ENCODE results near the gene ZNF785. TPM values are rescaled to one million over a fixed set of nuclear protein-coding genes. Genes with fewer than 3 reads are reported as not detected.

ZNF785 gene
- total and polyA plus RNA-seq, 2 of the 13 experiments (the other 11 are each of a cell fraction or from before 2014, with no cell fraction given) = 0.01 TPM; not detected in 1

GRCh38 chr16:30609926-30610839, 24.7 kb upstream of the ZNF785 start, which contains the start of gene ZNF689 (continued):
- TF ChIP-seq ZBTB40 (IDR thresholded peaks at IDR 0.05) (no peak), ZBTB40 (CRISPR knock-in tag; IDR thresholded peaks at IDR 0.05) (peak; percentile 91), TCF7L2 (IDR thresholded peaks at IDR 0.05; ENCODE audit: low read depth, low read length) (no peak), ZNF513 (CRISPR knock-in tag; conservative IDR thresholded peaks at IDR 0.05) (0 out of 2 replicates have a peak, but pooled peaks have one; percentile 8), ZNF24 (IDR thresholded peaks at IDR 0.05) (no peak; the same call in 1 of the 2 replicates), MEIS2 (CRISPR knock-in tag; IDR thresholded peaks at IDR 0.05) (peak; percentile 38), TERF1 (CRISPR knock-in tag; IDR thresholded peaks at IDR 0.05) (no peak), NFE2L2 (IDR thresholded peaks at IDR 0.05; ENCODE audit: low read length) (no peak), BRCA1 (CRISPR knock-in tag; IDR thresholded peaks at IDR 0.05) (peak; percentile 93), TARDBP (CRISPR knock-in tag; IDR thresholded peaks at IDR 0.05) (peak; percentile 88), CBX2 (IDR thresholded peaks at IDR 0.05; ENCODE audit: low read depth, low read length) (no peak), CBX2 (CRISPR knock-in tag; IDR thresholded peaks at IDR 0.05; ENCODE audit: low read depth) (no peak; the same call in 1 of the 2 replicates), ZSCAN12 (CRISPR knock-in tag; IDR thresholded peaks at IDR 0.05) (peak; percentile 49; the same call in 1 of the 2 replicates), STAT6 (CRISPR knock-in tag; IDR thresholded peaks at IDR 0.05; ENCODE audit: borderline replicate concordance) (no peak; the same call in 1 of the 2 replicates)
